Measurements from ENCODE around the gene ADI1.
"Not testable (repeated sequence)": the region's sequence is repeated elsewhere in the genome, so short reads cannot be mapped to it uniquely, and the experiment has no call there.

The ADI1 gene

DNA sequence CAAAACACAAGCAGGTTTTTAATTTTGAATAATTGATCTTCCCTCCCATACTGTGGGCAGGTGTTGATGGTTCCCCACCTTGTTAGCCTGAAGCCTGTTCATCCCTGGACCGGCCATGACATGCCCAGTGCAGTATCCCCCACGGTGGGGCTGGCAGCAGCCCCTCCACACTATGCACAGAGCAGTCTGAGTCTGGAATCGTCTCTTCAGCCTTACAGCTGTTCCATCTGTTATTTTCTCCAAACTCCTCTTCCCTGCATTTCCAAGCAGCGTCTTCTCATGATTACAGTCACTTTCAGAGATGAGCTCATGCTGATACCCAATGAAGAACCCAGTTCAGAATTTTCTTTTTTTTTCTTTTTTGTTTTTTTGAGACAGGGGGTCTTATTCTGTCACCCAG is 68.2 kb downstream of the ADI1 start:
- ChIA-PET POLR2A (no interaction called here), CTCF (no interaction called here)
- no peak for DNase-seq (ENCODE audit: extremely low spot score)
- TF ChIP-seq CTBP1 (IDR thresholded peaks at IDR 0.05; ENCODE audit: borderline replicate concordance) (no peak), SP1 (IDR thresholded peaks at IDR 0.05) (no peak), FOXK2 (IDR thresholded peaks at IDR 0.05) (no peak), ARNT (IDR thresholded peaks at IDR 0.05) (no peak), ZNF384 (IDR thresholded peaks at IDR 0.05) (no peak), LEF1 (IDR thresholded peaks at IDR 0.05; ENCODE audit: borderline replicate concordance) (no peak), SUZ12 (IDR thresholded peaks at IDR 0.05) (no peak), FOXA1 (IDR thresholded peaks at IDR 0.05) (no peak), ELF4 (IDR thresholded peaks at IDR 0.05) (no peak), BHLHE40 (IDR thresholded peaks at IDR 0.05; ENCODE audit: borderline replicate concordance) (no peak), HDGF (IDR thresholded peaks at IDR 0.05; ENCODE audit: borderline replicate concordance) (no peak)
- TF ChIP-seq, protein P1, sequence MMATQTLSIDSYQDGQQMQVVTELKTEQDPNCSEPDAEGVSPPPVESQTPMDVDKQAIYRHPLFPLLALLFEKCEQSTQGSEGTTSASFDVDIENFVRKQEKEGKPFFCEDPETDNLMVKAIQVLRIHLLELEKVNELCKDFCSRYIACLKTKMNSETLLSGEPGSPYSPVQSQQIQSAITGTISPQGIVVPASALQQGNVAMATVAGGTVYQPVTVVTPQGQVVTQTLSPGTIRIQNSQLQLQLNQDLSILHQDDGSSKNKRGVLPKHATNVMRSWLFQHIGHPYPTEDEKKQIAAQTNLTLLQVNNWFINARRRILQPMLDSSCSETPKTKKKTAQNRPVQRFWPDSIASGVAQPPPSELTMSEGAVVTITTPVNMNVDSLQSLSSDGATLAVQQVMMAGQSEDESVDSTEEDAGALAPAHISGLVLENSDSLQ (IDR thresholded peaks at IDR 0.05) = no peak

DNA sequence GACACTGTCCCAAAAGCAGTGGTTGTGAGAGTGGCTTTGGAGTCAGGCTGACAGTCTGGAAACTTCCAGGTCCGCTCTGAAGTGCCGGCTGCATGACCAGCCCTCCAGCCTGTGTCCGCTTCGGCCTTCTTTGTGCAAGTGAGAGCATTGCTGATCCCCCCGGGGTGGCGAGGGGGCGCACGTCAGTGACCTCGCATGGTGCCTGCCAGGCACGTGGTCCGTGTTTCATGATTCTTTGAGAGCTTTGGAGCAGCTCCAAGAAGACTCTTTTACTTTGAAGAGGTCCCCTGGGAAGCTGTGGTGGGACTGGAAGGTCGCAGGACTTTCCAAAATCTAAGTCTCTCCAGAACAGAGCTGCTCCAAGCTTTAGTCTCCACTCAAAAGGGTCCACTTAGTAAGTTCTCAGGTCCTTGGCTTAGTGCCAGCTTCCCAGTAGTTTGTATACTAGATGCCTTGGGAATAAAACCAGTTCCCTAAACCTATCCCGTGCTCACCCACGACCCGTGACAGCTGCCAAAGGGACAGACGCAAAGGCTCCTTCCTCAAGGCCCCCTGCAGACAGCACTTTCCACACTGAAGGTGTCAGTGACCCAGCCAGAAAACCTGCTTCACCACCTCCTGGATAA is 68.8 kb downstream of the ADI1 start:
- ChIA-PET POLR2A (no interaction called here), CTCF (no interaction called here)
- no peak for DNase-seq (ENCODE audit: extremely low spot score)
- TF ChIP-seq ZNF384 (IDR thresholded peaks at IDR 0.05) = no peak
- no peak for TF ChIP-seq BHLHE40 (IDR thresholded peaks at IDR 0.05; ENCODE audit: borderline replicate concordance)
- TF ChIP-seq SUZ12 (IDR thresholded peaks at IDR 0.05) = no peak
- TF ChIP-seq LEF1 (IDR thresholded peaks at IDR 0.05; ENCODE audit: borderline replicate concordance) = no peak
- TF ChIP-seq ARNT (IDR thresholded peaks at IDR 0.05) = no peak
- no peak for TF ChIP-seq FOXA1 (IDR thresholded peaks at IDR 0.05)
- TF ChIP-seq ELF4 (IDR thresholded peaks at IDR 0.05) = no peak
- no peak for TF ChIP-seq FOXM1 (IDR thresholded peaks at IDR 0.05; ENCODE audit: borderline replicate concordance)
- TF ChIP-seq CTBP1 (IDR thresholded peaks at IDR 0.05; ENCODE audit: borderline replicate concordance) = no peak

DNA sequence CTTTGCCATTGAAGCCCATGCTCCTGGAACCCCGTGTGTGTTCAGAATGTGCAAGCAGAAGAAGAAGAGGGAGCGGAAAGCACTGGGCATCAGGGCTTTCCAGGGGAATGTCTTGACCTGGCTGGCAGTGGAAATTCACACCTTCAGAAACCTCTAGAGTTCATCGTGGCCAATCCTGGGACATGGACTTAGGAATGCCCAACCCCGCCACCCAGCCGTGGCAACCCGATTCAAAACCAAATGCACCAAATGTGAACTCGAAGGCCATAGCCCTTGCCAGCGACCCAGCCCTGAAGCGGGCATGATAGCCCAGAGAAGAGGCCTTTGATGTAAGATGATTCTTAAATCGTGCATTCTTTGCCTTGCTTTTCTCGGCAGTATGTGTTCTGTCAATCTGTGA is 69.4 kb downstream of the ADI1 start:
- TF ChIP-seq TARDBP (IDR thresholded peaks at IDR 0.05) = no peak
- TF ChIP-seq SUZ12 (IDR thresholded peaks at IDR 0.05) = no peak
- TF ChIP-seq L3MBTL2 (conservative IDR thresholded peaks at IDR 0.05) = no peak
- no peak for TF ChIP-seq HDGF (IDR thresholded peaks at IDR 0.05; ENCODE audit: borderline replicate concordance)
- no peak for TF ChIP-seq ZNF384 (IDR thresholded peaks at IDR 0.05)
- no peak for TF ChIP-seq FOXA1 (IDR thresholded peaks at IDR 0.05)
- no peak for TF ChIP-seq ARNT (IDR thresholded peaks at IDR 0.05)
- TF ChIP-seq CTBP1 (IDR thresholded peaks at IDR 0.05; ENCODE audit: borderline replicate concordance) = no peak
- no peak for TF ChIP-seq LEF1 (IDR thresholded peaks at IDR 0.05; ENCODE audit: borderline replicate concordance)
- no peak for TF ChIP-seq NFRKB (IDR thresholded peaks at IDR 0.05)
- TF ChIP-seq, protein P1 (IDR thresholded peaks at IDR 0.05) = no peak
- TF ChIP-seq FOXK2 (IDR thresholded peaks at IDR 0.05) = no peak
- ChIA-PET CTCF (no interaction called here), POLR2A (no interaction called here)
- DNase-seq (ENCODE audit: extremely low spot score) = no peak

DNA sequence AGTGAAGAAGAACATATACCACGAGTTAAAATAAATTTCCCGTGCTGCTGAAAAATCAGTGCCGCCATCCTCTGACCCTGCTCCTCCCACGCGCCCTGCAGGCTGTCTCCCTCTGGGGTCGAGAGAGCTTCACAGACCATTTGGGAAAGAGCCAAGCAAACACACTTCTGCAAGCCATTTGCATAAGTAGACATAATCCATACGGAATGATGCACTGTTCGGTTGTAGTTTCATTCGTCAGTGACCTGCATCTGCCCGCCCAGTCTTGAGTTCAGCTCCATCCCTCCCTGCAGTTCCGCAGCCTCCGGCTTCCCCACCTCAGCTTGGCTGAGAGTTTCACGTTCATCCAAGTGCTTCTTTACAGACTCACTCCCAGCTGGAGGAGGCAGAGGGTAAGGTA is 70.2 kb downstream of the ADI1 start:
- no peak for TF ChIP-seq FOXK2 (IDR thresholded peaks at IDR 0.05)
- TF ChIP-seq NFRKB (IDR thresholded peaks at IDR 0.05) = no peak
- no peak for TF ChIP-seq ZNF384 (IDR thresholded peaks at IDR 0.05)
- no peak for TF ChIP-seq CTBP1 (IDR thresholded peaks at IDR 0.05; ENCODE audit: borderline replicate concordance)
- TF ChIP-seq, protein P1 (IDR thresholded peaks at IDR 0.05) = no peak
- TF ChIP-seq SP1 (IDR thresholded peaks at IDR 0.05) = no peak
- TF ChIP-seq SUZ12 (IDR thresholded peaks at IDR 0.05) = no peak
- no peak for TF ChIP-seq HDGF (IDR thresholded peaks at IDR 0.05; ENCODE audit: borderline replicate concordance)
- no peak for TF ChIP-seq FOXM1 (IDR thresholded peaks at IDR 0.05; ENCODE audit: borderline replicate concordance)
- TF ChIP-seq ELF4 (IDR thresholded peaks at IDR 0.05) = no peak
- TF ChIP-seq LEF1 (IDR thresholded peaks at IDR 0.05; ENCODE audit: borderline replicate concordance) = no peak
- no peak for TF ChIP-seq BHLHE40 (IDR thresholded peaks at IDR 0.05; ENCODE audit: borderline replicate concordance)
- no peak for TF ChIP-seq L3MBTL2 (conservative IDR thresholded peaks at IDR 0.05)
- TF ChIP-seq TARDBP (IDR thresholded peaks at IDR 0.05) = no peak
- TF ChIP-seq ARNT (IDR thresholded peaks at IDR 0.05) = no peak
- no peak for DNase-seq (ENCODE audit: extremely low spot score)
- POLR2A ChIA-PET = no interaction called here
- CTCF ChIA-PET = interaction anchor here (0.5 kb wide), 1 partner anchor 1594 kb away, joined by 3 read pairs; no protein-coding TSS in a partner anchor

DNA sequence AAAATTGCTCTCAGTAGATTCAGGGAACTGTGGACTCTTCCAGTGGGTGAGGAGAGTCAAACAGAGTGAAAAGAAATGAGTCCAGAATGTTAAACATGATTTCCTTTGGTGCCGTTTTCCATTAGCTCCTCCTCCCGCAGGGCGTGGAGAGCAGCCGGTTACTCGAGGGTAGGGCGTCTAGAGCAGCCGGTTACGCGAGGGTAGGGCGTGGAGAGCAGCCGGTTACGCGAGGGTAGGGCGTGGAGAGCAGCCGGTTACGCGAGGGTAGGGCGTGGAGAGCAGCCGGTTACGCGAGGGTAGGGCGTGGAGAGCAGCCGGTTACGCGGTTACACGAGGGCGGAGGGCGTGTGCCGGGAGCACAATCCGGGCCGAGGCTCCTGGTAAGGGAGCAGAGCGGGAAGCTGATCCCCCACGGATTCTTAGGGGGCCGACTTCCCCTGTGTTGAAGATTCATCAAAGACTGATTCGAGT is 70.9 kb downstream of the ADI1 start:
- POLR2A ChIA-PET; DNase-seq (ENCODE audit: extremely low spot score): not testable (repeated sequence)
- CTCF ChIA-PET = interaction anchor here (0.5 kb wide), 1 partner anchor 1593 kb away, joined by 3 read pairs; no protein-coding TSS in a partner anchor

DNA sequence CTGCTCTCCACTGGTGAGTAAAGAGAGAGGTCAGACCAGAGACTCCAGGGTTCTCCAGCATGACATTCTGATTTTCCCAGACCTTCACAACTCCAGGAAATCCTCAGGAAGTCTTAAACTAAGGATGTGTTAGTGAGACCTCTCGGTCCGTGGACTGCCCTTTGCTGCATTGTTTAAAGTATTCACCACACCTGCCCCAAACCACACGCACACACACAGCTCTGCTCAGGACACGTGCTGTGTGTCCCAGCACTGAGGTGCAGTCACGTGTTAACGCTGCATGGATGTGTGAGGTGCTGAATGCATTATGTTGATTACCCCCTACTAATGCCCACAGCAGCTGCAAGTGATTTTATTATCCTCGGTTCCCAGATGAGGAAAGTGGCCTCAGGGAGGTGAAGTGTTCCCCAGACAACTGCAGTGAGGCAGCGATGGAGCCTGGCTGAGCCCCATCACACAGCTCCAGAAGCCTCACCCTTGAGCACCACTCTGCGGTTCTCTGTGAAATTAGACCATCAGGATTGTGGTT is 71.5 kb downstream of the ADI1 start:
- DNase-seq (ENCODE audit: extremely low spot score) = no peak
- POLR2A ChIA-PET = no interaction called here
- CTCF ChIA-PET = no interaction called here
- TF ChIP-seq FOXM1 (IDR thresholded peaks at IDR 0.05; ENCODE audit: borderline replicate concordance) = no peak
- no peak for TF ChIP-seq LEF1 (IDR thresholded peaks at IDR 0.05; ENCODE audit: borderline replicate concordance)
- no peak for TF ChIP-seq ARNT (IDR thresholded peaks at IDR 0.05)
- TF ChIP-seq SUZ12 (IDR thresholded peaks at IDR 0.05) = no peak
- TF ChIP-seq FOXA1 (IDR thresholded peaks at IDR 0.05) = no peak
- no peak for TF ChIP-seq ZNF384 (IDR thresholded peaks at IDR 0.05)
- TF ChIP-seq CTBP1 (IDR thresholded peaks at IDR 0.05; ENCODE audit: borderline replicate concordance) = no peak
- no peak for TF ChIP-seq L3MBTL2 (conservative IDR thresholded peaks at IDR 0.05)
- no peak for TF ChIP-seq ELF4 (IDR thresholded peaks at IDR 0.05)
